D721Med (cell line): ENCODE measurements around the gene ADAMTSL4.
"Not testable (repeated sequence)": the region's sequence is repeated elsewhere in the genome, so short reads cannot be mapped to it uniquely, and the experiment has no call there.

ENCODE experiments used
- DNase-seq: peaks from one replicate; pipeline ENCODE4 v3.0.0; 2011; ENCODE audit warnings: low spot score; ENCODE audit not compliant: insufficient read length
- FAIRE-seq: peaks from 2 replicates; lab custom pipeline; 2011; peaks lifted over from hg19 to GRCh38; lab: Jason Lieb, UNC
- TF ChIP-seq, protein P1 (sequence below): IDR thresholded peaks from 2 replicates; pipeline ENCODE4 v1.5.1; 2012; ENCODE audit warnings: mild to moderate bottlenecking, control low read depth; ENCODE audit not compliant: insufficient read depth; ENCODE audit errors: missing control alignments

The ADAMTSL4 gene

DNA sequence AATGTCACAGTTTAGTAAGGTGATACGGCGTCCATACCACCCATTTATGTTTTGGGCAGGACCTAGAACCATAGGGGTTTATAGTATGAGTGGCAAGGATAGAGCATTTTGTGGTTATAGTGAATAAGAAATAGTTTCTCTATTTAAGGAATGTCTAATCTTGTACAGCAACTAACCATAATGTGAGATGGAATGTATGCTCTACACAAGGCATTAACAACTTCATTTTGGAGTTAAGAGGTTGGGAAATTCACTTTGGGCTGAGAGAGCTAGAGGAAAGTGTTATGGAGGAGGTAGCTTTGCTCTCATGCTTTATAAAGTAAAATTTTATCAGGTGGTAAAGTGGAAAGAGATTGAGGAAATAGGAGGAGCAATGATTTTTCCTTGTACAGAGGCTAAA lies 33.2 kb downstream of the ADAMTSL4 start:
- TF ChIP-seq, protein P1, sequence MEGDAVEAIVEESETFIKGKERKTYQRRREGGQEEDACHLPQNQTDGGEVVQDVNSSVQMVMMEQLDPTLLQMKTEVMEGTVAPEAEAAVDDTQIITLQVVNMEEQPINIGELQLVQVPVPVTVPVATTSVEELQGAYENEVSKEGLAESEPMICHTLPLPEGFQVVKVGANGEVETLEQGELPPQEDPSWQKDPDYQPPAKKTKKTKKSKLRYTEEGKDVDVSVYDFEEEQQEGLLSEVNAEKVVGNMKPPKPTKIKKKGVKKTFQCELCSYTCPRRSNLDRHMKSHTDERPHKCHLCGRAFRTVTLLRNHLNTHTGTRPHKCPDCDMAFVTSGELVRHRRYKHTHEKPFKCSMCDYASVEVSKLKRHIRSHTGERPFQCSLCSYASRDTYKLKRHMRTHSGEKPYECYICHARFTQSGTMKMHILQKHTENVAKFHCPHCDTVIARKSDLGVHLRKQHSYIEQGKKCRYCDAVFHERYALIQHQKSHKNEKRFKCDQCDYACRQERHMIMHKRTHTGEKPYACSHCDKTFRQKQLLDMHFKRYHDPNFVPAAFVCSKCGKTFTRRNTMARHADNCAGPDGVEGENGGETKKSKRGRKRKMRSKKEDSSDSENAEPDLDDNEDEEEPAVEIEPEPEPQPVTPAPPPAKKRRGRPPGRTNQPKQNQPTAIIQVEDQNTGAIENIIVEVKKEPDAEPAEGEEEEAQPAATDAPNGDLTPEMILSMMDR: no peak
- DNase-seq: no peak
- no peak for FAIRE-seq

DNA sequence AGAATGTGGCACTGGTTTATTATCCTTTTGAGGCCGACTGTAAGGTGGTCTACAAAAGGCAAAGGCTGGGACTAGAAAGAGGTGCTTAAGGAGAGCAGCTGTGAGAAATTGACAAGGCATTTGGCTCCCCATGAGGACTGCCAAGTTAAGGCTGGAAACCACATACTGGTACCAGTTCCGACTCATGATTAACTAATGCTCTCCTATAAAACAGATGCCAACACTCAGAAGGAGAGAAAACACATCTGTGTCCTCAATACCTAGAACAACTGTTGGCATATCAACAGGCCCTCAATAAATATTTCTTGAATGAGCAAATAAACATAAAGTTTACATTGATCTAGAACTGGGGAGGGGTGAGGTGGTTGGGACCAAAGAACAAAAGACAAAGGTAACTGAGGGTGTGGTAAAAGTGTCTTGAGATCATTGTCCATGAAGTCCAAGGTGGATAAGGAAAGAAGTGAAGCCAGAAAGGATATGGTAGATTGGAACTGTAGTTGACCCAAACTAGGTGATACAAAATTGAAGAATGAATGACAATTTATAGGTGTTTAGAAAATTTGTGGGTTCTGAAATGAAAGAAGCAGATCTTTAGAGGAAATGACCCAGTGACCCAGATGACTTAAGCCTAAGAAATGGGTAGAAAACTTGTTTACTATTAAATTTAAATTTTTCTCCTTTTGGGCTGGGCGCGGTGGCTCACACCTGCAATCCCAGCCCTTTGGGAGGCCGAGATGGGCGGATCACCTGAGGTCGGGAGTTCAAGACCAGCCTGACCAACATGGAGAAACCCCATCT lies 47.1 kb downstream of the ADAMTSL4 start:
- TF ChIP-seq, protein P1: no peak
- no peak for DNase-seq
- no peak for FAIRE-seq

DNA sequence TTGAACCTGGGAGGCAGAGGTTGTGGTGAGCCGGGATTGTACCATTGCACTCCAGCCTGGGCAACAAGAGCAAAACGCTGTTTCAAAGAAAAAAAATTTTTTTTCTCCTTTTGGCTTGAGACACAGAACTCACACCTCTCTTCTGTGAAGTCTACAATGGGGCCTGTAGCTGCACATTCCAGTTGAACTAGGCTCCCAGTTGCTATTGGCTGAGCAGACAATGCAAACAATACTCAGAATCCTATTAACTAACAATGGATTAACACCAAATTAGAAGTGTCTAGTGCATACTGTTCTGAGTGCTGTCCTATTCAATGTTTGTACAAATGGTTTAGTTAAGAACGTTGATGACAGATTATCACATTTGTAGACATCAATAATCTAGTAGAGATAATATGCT lies 47.8 kb downstream of the ADAMTSL4 start:
- DNase-seq (peak; percentile 47), FAIRE-seq (no peak)
- TF ChIP-seq, protein P1: no peak

DNA sequence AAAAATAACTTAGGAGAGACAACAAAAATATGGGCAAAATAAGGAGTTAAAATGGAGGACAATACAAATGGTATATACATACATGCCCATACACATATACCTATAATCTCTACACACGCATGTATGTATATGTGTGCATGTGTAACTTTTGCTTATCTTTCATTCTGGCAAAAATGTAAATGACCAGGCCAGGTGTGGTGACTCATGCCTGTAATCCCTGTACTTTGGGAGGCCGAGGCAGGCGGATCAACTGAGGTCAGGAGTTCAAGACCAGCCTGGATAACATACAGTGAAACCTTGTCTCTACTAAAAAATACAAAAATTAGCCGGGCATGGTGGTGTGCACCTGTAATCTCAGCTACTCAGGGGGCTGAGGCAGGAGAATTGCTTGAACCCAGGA lies 49.1 kb downstream of the ADAMTSL4 start:
- DNase-seq, FAIRE-seq: not testable (repeated sequence)

DNA sequence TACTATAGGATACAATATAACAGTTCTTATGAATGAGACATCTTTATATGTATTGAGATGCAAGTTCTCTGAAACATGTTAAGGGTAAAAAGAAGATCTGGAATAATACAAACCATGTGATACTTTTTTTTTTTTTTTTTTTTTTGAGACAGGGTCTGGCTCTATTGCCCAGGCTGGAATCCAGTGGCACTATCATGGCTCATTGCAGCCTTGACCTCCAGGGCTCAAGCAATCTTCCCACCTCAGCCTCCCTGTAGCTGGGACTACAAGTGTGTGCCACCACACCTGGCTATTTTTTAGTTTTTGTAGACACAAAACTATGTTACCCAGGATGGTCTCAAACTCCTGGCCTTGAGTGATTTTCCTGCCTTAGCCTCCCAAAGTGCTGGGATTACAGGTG lies 52.3 kb downstream of the ADAMTSL4 start:
- FAIRE-seq: no peak
- DNase-seq: no peak
- TF ChIP-seq, protein P1: no peak

DNA sequence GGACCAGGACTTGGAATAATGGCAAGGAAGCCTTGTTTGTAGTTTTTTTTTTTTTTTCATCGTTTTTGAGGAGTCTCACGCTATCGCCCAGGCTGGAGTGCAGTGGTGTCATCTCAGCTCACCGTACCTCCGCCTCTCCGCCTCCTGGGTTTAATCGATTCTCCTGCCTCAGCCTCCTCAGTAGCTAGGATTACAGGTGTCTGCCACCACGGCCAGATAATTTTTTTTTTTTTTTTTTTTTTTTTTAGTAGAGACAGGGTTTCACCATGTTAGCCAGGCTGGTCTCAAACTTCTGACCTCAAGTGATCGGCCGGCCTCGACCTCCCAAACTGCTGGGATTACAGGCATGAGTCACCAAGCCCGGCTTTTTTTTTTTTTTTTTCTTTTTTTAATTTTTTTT lies 53.2 kb downstream of the ADAMTSL4 start:
- FAIRE-seq, DNase-seq: not testable (repeated sequence)

DNA sequence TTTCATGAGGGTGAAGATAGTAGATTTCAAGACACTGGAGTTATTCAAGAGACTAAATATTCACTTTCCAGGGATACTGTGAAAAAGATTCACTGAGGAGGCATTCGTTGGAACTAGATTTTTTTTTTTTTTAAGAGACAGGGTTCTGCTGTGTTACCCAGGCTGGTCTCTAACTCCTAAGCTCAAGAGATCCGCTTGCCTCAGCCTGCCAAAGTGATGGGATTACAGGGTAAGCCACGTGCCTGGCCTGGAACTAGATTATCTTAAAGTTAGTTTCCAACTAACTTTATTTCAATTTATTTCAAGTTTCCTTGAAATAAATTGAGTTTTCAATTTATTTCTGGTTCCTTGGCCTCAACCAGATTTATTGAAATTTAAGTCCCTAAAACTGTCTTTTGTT lies 54.5 kb downstream of the ADAMTSL4 start:
- FAIRE-seq (no peak), DNase-seq (no peak)
- TF ChIP-seq, protein P1: no peak

DNA sequence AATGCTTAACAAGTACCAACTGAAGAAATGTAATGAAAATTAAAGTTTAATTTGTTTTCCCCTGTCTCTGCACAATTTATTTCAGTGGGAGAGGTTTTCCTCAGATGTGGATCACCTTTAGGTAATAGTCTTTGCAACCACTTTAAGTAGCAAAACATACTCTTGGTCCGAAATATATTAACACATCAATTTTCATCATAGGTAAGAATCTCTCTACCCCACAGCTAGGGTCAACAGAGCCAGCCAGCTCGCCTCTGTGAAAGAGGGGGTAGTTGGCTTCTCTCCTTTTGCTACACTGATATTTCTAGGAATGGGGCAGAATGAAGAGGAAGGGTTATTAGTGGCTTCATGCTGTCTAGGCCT lies 55.0 kb downstream of the ADAMTSL4 start:
- FAIRE-seq (no peak), DNase-seq (no peak)
- TF ChIP-seq, protein P1: no peak

DNA sequence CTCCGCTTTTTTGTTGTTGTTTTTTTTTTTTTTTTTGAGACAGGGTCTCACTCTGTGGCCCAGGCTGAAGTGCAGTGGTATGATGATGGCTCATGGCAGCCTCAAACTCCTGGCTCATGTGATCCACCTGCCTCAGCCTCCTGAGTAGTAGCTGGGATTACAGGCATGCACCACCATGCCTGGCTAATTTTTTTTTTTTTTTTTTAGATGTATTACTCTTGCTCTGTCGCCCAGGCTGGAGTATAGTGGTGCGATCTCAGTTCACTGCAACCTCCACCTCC lies 56.2 kb downstream of the ADAMTSL4 start:
- not testable (repeated sequence) for DNase-seq, FAIRE-seq
